GM19372 (cell line): ENCODE measurements around the gene CD22.
"Not testable (repeated sequence)": the region's sequence is repeated elsewhere in the genome, so short reads cannot be mapped to it uniquely, and the experiment has no call there.

Source experiments
- ATAC-seq: cut with Tn5 transposase; IDR thresholded peaks from one replicate; pipeline ENCODE4 v1.9.1; 2021; ENCODE audit warnings: mild to moderate bottlenecking, low read depth, moderate library complexity; ENCODE audit not compliant: unreplicated experiment

Gene CD22

DNA sequence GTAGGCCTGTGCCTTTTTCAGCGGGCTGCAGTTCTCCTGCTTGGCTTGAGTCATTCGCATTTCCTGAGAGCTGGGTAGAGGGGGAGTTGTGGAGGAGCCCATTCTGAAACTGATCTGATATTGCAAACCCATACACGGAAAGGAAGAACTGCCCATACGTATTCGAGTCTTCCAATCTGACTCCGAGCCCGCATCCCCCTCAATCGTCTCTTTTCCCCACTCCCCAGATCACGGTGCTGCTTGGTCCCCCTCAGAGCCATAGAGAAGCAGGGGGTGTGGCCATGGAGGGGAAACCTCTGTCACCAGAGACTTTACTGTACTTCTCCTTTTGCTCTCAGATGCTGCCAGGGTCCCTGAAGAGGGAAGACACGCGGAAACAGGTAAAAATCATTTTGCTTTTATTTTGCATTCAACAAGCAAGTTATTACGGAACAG is at the start of gene CD22:
CD22 (plus strand) TSS at position 337 of the 435 bp plus-strand sequence. CDS start 2,854 bp downstream, outside the sequence.
- no peak for ATAC-seq

DNA sequence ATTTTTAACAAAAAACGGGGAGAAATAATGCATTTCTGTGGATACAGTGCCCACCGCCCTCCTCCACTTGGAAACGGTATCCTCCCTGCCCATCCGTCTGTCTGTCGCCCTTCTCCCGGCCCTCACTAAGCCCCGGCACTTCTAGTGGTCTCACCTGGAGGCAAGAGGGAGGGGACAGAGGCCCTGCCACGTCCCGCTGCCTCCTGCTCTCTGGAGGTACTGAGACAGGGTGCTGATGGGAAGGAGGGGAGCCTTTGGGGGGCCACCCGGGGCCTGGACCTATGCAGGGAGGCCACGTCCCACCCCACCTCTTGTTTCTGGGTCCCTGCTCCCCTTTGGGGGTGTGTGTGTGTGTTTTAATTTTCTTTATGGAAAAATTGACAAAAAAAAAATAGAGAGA is 49.6 kb upstream of the CD22 start:
- ATAC-seq, result no peak

DNA sequence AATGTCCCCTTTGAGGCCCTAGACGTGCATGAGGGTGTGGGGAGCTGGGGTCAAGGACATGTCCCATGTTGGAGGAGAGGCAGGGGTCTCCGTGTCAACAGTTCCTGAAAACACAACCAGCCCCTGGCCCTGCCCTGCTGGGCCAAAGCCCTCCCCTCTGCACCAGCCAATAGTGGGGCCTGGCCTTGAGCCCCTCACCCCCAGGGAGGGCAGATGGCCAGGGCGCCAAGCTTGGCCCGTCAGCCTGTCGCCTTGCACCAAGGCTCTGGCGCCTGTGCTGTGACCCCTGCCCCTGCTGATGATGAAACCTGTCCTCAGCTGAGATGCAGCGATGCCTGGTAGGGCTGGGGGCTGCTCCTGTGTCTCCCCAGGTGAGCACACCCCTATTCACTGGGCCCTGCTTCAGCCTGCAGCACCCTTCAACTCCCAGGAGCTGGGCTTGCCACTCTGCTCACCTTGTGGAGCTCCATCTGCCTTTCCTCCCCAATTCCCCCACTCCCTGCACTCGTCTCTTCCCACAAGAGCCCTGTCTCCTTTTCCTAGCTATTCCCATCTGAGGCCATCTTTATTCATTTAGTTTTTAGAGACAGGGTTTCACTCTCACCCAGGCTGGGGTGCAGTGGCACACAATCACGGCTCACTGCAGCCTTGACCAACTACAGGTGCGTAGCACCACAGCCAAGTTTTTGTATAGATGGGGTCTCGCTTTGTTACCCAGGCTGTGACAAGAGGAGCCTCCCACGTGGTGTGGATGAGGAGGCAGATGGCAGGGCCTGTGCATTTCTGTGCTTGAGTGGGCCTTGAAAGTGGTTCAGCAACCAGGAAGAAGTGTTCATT is 48.8 kb upstream of the CD22 start:
- no peak for ATAC-seq

DNA sequence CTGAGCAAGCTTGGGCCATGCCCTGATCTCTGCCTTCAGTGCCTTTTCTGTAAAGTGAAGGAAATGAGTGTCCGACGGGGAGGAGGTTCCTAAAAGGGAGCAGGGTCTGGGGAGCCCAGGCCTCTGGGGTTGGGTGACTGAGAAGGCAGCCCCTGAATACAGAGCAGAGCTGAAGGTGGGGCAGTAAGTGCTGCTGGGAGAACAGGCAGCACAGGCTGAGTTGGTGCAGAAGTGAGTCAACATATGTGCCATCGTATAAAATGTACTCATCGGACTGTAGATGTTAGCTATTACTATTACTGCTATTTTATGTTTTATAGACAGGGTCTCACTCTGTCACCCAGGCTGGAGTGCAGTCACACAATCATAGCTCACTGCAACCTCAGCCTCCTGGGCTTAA is 47.7 kb upstream of the CD22 start:
- no peak for ATAC-seq

DNA sequence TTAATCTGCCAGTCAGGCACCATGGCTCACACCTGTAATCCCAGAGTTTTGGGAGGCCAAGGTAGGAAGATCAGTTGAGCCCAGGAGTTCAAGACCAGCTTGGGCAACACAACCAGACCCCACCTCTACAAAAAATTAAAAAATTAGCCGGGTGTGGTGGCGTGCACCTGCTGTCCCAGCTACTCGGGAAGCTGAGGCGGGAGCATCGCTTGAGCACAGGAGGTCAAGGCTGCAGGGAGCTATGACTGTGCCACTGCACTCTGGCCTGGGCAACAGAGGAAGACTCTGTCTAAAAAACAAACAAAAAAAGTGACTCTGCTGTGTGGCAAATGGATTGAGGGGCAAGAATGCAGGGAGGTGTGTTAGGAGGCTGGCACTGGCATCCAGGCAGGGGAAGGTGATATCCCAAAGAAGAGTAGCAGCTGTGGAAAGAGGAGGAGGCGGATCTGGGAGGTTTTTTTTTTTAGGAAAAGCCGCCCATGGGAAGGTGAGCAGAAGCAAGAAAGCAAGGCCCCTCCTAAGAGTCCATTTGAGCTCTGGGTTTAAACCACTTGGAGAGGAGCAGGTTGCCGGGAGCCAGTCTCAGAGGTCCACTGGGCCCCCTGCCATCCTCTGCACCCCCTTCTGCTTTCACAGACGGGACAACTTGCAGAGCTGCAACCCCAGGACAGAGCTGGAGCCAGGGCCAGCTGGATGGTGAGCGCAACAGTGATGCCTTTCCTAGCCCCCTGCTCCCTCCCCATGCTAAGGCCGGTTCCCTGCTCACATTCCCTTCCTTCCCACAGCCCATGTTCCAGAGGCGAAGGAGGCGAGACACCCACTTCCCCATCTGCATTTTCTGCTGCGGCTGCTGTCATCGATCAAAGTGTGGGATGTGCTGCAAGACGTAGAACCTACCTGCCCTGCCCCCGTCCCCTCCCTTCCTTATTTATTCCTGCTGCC is 44.6 kb upstream of the CD22 start:
- no peak for ATAC-seq

DNA sequence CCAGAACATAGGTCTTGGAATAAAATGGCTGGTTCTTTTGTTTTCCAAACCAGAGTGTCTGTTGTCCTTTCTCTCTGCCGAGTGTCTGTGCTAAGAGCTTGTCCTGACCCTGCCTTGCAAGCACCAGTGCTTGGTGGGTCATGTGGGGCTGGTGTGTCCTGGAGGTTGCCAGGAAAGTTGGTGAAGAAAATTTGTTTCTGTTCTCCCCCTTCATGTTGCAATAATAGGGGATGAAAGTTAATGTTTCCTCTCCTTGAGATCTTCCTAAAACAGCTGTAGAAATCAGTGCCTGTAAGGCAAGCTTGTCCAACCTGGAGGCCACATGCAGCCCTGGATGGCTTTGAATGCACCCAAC is 43.9 kb upstream of the CD22 start:
- ATAC-seq, result no peak

DNA sequence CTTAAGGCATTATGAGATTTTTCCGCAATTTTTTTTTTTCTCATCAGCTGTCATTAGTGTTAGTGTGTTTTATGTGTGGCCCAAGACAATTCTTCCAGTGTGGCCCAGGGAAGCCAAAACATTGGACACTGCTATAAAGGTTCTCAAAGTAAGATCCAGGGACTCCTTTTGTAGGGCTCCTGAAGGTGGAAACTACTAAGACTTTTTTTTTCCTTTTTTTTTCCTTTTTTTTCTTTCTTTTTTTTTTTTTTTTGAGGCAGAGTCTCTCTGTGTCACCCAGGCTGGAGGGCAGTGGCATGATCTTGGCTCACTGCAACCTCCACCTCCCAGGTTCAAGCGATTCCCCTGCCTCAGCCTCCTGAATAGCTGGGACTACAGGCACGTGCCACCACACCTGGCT is 43.5 kb upstream of the CD22 start:
- ATAC-seq, result not testable (repeated sequence)

DNA sequence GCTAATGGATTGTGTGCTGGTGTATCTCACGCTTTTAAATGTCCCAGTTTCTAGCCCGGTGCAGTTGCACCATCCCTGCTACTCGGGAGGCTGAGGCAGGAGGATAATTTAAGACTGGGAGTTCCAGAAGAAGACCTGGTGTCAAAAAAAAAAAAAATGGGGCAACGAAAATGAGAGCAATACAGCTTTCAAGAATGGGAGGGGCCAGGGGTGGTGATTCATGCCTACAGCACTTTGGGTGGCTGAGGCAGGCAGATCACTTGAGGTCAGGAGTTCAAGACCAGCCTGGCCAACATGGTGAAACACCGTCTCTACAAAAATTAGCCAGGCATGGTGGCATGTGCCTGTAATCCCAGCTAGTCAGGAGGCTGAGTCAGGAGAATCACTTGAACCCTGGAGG is 42.9 kb upstream of the CD22 start:
- ATAC-seq, result not testable (repeated sequence)

DNA sequence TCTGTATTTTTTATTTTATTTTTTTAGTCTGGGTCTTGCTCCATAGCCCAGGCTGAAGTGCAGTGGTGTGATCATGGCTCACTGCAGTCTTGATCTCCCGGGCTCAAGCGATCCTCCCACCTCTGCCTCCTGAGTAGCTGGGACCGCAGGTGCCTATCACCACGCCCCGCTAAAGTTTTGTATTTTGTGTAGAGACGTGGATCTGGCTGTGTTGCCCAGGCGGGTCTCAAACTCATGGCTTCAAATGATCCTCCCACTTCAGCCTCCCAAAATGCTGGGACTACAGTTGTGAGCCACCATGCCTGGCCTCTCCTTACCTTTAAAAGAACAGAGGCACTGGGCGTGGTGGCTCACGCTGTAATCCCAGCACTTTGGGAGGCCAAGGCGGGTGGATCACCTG is 41.3 kb upstream of the CD22 start:
- ATAC-seq, result no peak

DNA sequence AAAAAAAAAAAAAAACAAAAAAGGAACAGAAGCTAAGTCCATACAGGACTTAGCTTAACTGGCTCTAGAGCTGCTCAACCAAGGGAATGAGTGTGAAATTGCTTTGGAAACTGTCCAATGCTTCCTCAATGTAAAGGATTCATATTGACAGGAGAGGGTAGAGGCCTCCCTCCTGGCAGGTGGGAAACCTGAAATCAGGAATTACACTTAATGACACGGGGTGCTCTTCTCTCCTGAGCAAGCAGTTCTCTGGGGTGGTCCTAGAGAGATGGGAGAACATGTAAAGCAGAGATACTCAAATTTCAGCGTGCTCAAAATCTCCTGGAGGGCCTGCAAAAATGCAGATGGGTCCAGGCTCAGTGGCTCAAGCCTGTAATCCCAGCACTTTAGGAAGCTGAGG is 40.7 kb upstream of the CD22 start:
- ATAC-seq, result no peak

DNA sequence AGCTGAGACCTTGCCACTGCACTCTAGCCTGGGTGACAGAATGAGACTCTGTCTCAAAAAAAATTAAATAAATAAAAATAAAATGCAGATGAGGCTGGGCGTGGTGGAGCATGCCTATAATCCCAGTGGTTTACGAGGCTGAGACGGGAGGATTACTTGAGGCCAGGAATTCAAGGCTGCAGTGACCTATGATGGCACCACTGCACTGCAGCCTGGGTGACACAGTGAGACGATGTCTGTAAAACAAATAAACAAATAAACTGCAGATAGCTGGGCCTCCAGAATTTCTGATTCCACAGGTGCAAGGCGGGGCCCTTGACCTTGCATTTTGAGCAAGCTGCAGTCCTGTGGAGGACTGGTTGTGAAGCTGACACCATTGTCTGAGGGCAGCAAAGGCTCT is 40.1 kb upstream of the CD22 start:
- ATAC-seq, result no peak

DNA sequence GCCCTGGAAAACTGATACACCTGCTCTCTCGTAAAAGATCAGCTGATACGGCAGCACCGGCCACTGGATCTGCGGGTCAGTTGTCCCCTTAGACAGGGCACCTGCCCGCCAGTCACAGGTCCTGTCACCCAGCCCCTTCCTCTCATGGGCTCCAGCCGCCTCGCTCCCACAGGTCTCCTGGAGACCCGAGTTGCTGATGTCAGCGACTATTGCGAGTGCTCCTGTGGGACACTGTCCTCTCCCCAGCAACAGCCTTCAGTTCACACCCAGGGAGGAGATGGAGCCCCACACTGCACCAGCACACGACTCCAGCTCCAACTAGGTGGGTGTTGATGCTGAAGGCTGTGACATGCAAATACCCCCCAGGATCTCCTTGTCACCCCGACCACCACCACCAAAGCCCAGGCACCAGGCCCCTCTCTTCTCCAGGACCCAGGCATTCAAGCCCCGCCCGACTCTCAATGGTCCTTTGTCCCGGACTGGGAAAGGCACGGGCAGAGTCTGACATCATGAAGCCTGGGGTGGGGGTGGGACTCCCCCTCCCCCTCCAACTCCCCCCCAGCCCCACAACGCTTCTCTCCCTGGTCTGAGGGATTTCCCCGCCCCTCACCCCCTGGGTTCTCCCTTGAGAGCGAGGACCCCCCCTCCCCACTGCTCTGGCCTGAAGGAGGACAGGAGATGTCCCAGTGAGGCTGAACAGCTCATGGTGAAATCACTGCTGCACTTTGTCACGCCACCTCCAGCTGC is 38.4 kb upstream of the CD22 start:
- no peak for ATAC-seq

DNA sequence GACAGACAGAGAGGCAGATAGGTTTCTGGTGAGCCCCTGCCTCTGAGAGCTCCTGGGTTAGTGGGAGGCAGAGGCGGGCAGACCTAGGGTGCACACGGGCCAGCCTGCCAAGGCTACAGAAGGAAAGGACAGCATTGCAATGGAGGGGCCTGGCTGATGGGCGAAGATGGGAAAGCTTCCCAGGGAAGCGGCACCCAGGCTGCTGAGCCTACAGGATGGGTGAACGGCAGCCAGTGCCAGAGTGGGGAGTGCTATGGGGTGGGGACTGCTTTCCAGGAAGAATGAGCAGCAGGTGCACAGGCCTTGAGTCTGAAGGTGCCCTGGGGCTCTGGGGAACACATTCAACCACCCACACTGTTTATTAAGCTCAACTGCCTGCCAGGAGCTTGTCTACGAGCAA is 37.7 kb upstream of the CD22 start:
- ATAC-seq, result no peak

DNA sequence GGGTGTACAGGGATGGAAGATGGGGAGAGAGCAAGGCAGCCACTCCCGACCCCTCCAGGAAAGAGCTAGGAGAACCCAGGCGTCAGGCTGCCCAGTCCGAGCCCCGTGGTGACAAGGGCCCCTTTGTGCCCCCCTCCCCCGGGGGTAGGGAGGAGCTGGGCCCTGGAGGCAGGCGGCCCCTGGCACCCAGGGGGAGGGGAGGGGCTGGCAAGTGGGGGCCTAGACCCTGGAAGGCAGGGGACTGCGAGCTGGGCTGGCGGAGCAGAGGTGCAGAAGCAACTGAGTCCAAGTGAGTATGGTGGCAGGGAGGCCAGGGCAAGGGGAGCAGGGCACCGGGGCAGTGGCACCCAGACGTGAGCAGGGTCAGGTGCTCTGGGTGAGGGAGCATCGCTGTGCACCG is 37.1 kb upstream of the CD22 start, which contains the start of gene MAG:
MAG (plus strand) TSS at position 246 of the 400 bp plus-strand sequence. CDS start 3,248 bp downstream, outside the sequence.
- no peak for ATAC-seq

DNA sequence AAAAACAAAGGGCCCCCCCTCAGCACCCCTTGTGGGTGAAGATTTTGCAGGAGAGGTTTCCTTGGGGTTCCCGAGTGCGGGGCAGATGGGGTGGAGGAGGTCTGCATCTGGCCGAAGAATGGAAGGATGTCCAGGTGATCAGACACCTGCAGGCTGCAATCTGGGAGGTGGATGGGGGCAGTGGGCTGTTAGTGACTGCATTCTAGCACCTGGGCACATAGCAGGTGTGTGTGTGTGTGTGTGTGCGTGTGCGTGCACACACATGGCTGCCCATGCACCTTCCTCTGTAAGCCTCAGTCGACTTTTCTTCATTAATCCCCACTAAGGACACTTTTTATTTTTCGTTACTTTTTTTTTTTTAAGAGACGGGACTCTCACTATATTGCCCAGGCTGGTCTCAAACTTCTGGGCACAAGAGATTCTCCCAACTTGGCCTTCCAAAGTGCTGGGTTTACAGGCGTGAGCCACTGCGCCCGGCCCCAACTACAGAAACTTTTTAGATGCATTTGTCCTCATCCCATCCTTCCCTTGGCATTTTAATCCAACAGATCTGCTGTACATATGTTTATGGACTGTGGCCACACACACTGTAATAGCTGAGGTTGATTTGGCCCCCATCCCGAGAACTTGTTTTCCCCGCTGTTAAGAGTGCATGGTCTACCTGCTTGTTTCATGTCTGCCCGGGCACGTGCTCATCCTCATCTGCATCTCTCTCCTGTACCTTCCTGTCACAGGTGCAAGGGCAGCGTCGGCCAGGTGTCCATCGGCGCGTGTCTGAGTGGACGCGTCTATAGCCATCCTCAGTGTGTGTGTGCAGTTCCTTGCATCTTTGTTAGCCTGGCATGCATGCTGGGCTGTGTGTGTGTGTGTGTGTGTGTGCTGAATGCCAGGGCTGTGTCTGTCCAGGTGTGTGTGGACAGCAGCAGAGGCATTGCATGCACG is 36.3 kb upstream of the CD22 start:
- no peak for ATAC-seq

DNA sequence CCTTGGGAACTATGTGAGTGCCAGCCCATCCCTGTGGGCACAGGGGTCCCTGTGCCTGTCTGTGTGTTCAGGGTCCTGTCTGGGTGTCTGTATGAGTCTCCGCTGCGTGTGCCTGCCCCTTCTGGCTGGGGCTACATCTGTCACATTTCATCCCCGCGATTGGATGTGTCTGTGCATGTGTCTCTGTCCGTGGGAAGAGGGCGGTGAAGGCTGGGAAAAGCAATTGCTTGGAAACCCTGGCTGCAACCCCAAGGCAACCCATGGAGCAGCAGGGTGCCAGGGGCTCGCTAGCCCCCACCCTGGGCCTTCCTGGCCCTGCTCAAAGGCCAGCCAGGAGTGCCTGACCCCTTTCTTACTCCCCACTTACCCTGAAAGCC is 35.6 kb upstream of the CD22 start:
- no peak for ATAC-seq

DNA sequence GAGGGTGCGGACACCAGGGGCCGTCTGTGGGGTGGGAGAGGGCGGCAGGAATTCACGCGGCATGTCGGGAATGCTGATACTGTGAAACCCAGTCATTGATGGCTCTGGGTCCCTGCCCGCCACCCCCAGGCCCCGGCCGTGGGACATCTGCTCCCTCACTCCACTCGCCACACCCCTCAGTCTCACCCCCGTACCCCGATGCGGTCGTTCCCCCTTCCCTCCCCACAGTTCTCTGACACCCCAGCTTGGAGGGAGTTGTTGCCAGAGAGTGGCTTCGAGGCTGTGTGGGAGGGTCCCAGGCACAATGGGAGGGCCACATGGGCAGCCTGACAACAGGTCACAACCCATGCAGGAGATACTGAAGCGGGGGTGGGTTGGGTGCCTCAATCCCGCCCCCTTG is 35.2 kb upstream of the CD22 start:
- ATAC-seq, result no peak

DNA sequence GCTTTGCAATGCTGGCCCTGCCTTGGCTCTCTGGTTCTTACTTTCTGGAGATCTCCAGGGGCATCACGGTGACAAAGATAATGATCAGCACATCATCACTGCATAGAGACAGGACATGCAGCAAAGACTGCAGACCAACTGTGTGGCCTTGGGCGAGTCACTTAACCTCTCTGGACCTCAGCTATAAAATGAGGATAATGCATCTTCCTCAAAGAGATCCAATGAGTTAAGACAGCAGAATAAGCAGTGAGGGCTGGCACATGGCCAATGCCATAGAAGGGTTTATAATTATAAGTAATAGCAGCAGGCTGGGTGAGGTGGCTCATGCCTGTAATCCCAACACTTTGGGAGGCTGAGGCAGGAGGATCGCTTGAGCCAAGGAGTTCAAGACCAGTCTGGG is 34.7 kb upstream of the CD22 start:
- ATAC-seq, result no peak

DNA sequence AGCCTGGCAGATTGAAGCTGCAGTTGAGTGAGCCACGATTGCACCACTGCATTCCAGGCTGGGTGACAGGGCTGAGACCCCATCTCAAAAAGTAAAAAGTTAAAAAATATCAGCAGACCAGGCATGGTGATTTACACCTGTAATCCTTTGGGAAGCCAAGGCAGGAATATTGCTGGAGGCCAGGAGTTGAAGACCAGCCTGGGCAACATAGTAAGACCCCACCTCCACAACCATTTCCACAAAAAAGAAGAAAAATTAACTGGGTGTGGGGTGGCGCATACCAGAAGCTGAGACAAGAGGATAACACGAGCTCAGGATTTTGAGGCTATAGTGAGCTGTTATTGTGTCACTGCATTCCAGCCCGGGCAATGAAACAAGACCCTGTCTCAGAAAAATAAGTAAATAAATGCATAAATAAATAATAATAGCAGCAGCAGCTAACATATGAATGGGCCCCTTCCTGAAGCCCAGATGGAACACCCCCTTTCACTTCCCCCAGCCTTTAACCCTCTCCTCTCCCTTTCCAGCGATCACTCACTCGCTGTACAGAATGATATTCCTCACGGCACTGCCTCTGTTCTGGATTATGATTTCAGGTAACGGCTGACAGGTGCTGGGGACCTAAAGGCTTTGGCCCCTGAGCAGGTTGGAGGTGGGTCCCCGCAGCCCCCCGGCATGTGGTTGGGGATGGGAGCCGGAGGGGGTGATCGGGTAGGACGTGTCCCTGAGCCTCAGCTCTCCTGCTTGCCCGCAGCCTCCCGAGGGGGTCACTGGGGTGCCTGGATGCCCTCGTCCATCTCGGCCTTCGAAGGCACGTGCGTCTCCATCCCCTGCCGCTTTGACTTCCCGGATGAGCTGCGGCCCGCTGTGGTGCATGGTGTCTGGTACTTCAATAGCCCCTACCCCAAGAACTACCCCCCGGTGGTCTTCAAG is 33.9 kb upstream of the CD22 start:
- ATAC-seq, result no peak
